ENCODE measurements around the gene SOS1.

DNA sequence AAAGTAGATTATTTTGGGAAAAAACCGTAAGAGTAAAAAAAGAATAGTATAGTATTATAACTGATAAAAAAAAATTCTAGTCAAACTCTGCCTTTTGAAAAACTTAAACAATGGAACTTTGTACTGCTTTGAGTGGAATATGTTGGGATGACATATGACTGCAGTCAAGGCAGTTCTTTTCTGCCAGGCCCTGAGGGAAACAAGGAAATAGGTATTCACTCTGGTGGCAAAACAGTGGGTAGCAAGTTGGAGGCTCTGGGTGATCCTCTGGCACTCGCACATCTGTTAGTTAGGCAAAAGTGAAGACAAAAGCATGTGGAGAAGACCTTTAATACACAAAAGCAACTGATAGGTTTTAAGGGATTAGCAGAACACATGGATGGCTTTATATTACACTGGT, 129.0 kb downstream of the SOS1 start:
- TF ChIP-seq, protein P1, sequence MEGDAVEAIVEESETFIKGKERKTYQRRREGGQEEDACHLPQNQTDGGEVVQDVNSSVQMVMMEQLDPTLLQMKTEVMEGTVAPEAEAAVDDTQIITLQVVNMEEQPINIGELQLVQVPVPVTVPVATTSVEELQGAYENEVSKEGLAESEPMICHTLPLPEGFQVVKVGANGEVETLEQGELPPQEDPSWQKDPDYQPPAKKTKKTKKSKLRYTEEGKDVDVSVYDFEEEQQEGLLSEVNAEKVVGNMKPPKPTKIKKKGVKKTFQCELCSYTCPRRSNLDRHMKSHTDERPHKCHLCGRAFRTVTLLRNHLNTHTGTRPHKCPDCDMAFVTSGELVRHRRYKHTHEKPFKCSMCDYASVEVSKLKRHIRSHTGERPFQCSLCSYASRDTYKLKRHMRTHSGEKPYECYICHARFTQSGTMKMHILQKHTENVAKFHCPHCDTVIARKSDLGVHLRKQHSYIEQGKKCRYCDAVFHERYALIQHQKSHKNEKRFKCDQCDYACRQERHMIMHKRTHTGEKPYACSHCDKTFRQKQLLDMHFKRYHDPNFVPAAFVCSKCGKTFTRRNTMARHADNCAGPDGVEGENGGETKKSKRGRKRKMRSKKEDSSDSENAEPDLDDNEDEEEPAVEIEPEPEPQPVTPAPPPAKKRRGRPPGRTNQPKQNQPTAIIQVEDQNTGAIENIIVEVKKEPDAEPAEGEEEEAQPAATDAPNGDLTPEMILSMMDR (IDR thresholded peaks at IDR 0.05), result no peak
- TF ChIP-seq POLR2A (IDR thresholded peaks at IDR 0.05), result no peak
